Psoas muscle (tissue), 8 donors: ENCODE measurements around the gene POU2AF1. TPM values are rescaled to one million over a fixed set of nuclear protein-coding genes. Genes with fewer than 3 reads are reported as not detected.

ENCODE experiments used
- ATAC-seq, 4 donors: fragments of 200-7000 bp; cut with Tn5 transposase; one replicate each; pipeline ENCODE4 v1.9.1; 2020; ENCODE audit warnings: moderate library complexity in 3 of 4, mild to moderate bottlenecking in 2 of 4
- DNase-seq, 2 donors: peaks; one replicate each; pipeline ENCODE4 v3.0.0-alpha.2; 2020
- H3K27ac ChIP-seq: fragments of 200-600 bp; one replicate; pipeline ENCODE4 v1.8.0; 2022
- H3K27me3 ChIP-seq, 3 donors: fragments of 200-600 bp in 1 of 3; one replicate each; pipeline versions ENCODE4 v1.6.1 to v1.8.0; 2013 to 2022; ENCODE audit warnings: low read length in 2 of 3, mild to moderate bottlenecking in 2 of 3, moderate library complexity in 1 of 3; ENCODE audit not compliant: insufficient read depth in 3 of 3
- H3K36me3 ChIP-seq, 2 donors: fragments of 200-600 bp in 1 of 2; one replicate each; pipeline versions ENCODE4 v1.6.1 to v1.8.0; 2013 to 2022; ENCODE audit warnings: low read depth in 1 of 2, mild to moderate bottlenecking in 1 of 2, moderate library complexity in 1 of 2; ENCODE audit not compliant: insufficient read depth in 1 of 2
- H3K4me1 ChIP-seq: fragments of 200-600 bp; one replicate; pipeline ENCODE4 v1.8.0; 2022
- H3K4me3 ChIP-seq: fragments of 200-600 bp; one replicate; pipeline ENCODE4 v1.8.0; 2022; ENCODE audit warnings: mild to moderate bottlenecking
- H3K9me3 ChIP-seq: fragments of 200-600 bp; one replicate; pipeline ENCODE4 v1.8.0; 2022
- WGBS, 3 donors: extraction: QIAGEN DNeasy Blood & Tissue Kit; methylation state at CpG; one replicate each; pipeline versions ENCODE4 v1.1.6 to v1.1.7; 2013; 5-methylcytosine and 5-hydroxymethylcytosine counted together
- intact Hi-C, 2 donors: fragments of 100-400 bp; cut with DNase I; formaldehyde crosslinking; loops; one replicate each; pipeline versions ENCODE4 v1.11.0 to v1.14.2; 2022
- polyA plus RNA-seq, 3 donors: library from polyadenylated mRNA; stranded (reverse); fragments of 200-250 nt; gene quantifications; one replicate each; pipeline ENCODE4 v1.2.3, GENCODE V29; 2013
- total RNA-seq, 4 donors: library from RNA; stranded (reverse); fragmentation: NEBNext Ultra II Directional in 2 of 4; extraction: Animal tissue kit (Norgen Biotek cat#: 25700) in 2 of 4; gene quantifications; one replicate each; pipeline versions ENCODE4 v1.2.1 to v1.2.4, GENCODE V29; 2021 to 2023
- TF ChIP-seq, protein P1 (sequence below): fragments of 200-600 bp; IDR thresholded peaks from one replicate; pipeline ENCODE4 v1.8.0; 2022; ENCODE audit warnings: antibody characterized with exemption
- donor health status: healthy with polysubstance abuse.
- donor health status: DM: no; HTN: no; CAD: no; lungs with moderate emphysema.
- donor health status: Bipolar disorder and iron deficiency.
- donor health status: healthy.
- donor health status: DM: yes; HTN: yes; CAD: no.
- donor health status: DM: no; HTN: no; CAD: no.
- donor health status: DM: no; HTN: no; CAD: no.
- donor health status: DM: yes; HTN: yes; CAD: no.

POU2AF1 gene
- total and polyA plus RNA-seq, 7 donors, result 0.01 to 0.25 (median 0.13) TPM; not detected in 3

DNA sequence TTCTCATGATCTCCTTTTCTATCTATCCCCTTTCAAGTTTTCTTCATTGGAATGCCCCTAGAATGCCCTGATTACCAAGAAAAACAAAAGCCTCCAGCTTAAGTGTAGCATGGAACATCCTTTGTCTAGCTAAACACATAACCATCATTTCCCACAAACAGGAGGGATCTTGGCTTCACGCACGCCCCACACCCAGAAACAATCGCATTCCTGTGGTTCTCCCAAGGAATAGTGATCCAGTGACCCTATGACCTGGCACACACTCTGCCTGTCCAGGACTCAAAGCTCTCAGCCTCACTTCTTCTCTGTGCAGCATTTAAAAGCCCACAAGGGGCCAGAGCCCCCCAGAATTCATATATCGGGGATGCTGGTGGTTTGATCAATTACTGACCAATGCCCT, 9.3 kb upstream of the POU2AF1 start:
- WGBS, 3 donors, result 93 to 99% (median 95%) methylated on average over 4 of the region's 4 CpGs
- Histone ChIP-seq H3K4me1 (peaks cover 4% of the 10 kb centered on the region), H3K27me3 (no peaks in the 10 kb centered on the region), H3K9me3 (peaks cover 3% of the 10 kb centered on the region), H3K36me3 (no peaks in the 10 kb centered on the region), H3K27ac (no peak overlapping the region), H3K4me3 (no peak overlapping the region)
- TF ChIP-seq, protein P1, sequence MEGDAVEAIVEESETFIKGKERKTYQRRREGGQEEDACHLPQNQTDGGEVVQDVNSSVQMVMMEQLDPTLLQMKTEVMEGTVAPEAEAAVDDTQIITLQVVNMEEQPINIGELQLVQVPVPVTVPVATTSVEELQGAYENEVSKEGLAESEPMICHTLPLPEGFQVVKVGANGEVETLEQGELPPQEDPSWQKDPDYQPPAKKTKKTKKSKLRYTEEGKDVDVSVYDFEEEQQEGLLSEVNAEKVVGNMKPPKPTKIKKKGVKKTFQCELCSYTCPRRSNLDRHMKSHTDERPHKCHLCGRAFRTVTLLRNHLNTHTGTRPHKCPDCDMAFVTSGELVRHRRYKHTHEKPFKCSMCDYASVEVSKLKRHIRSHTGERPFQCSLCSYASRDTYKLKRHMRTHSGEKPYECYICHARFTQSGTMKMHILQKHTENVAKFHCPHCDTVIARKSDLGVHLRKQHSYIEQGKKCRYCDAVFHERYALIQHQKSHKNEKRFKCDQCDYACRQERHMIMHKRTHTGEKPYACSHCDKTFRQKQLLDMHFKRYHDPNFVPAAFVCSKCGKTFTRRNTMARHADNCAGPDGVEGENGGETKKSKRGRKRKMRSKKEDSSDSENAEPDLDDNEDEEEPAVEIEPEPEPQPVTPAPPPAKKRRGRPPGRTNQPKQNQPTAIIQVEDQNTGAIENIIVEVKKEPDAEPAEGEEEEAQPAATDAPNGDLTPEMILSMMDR, result no peak
- no peak for ATAC-seq
- intact Hi-C loops, result no loop called here
- DNase-seq, result no peak

DNA sequence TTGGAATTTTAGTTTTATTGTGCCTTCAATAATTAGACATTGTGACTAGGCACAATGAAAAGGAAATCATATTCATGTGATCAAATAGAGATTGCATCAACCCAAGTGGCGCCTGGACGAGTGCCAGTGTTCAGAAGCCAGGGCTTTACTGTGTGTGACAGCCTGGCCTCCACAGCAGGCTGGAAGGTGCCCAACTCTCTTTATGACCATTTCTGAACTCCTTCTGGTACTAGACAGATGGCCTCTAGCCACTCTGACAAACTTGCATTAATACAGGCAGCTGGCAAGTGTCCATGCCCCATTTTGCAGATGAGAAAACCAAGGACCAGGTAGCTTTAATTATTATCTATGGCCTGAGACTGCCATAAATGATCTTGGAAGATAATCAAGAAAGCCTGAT, 8.3 kb upstream of the POU2AF1 start:
- Histone ChIP-seq H3K9me3 (peaks cover 3% of the 10 kb centered on the region), H3K4me1 (peaks cover 4% of the 10 kb centered on the region), H3K27ac (no peak overlapping the region), H3K4me3 (no peak overlapping the region), H3K27me3 (no peaks in the 10 kb centered on the region), H3K36me3 (no peaks in the 10 kb centered on the region)
- TF ChIP-seq, protein P1, result no peak
- DNase-seq (peak; percentile 21 to 56), ATAC-seq (no peak)
- intact Hi-C loops, result no loop called here
- WGBS, 3 donors, result 68 to 79% (median 70%) methylated on average over 2 of the region's 2 CpGs

DNA sequence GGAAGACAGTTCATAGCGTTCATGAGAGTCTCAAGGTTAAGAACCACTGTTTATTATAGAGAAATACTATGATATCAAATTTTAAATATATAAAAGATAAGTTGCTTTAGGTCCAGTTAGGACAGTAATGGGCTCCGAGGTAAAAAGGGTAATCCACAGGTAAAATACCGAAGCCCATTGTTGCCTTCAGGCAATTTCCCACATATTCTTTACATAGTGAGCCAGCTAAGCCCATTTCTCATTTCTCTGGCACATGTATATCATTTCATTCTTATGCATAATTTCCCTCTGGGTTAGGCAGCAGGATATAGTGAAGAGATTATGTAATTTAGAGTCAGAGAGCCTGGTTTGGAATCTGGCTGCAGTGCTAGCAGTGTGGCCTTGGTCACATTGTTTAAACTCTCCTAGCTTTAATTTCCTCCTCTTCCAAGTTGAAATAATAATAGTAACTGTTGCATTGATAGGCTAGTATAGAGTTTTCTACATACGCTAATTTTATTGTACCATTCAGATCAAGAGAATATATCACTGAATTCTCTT, 7.6 kb upstream of the POU2AF1 start:
- TF ChIP-seq, protein P1, result no peak
- H3K4me1 ChIP-seq, result peaks cover 4% of the 10 kb centered on the region
- WGBS, 3 donors, result 97 to 99% (median 98%) methylated on average over 4 of the region's 4 CpGs
- no peak overlapping the region for H3K27ac ChIP-seq
- no peak for ATAC-seq
- H3K36me3 ChIP-seq, result no peaks in the 10 kb centered on the region
- no peak overlapping the region for H3K4me3 ChIP-seq
- intact Hi-C loops, result no loop called here
- no peaks in the 10 kb centered on the region for H3K27me3 ChIP-seq
- H3K9me3 ChIP-seq, result peaks cover 3% of the 10 kb centered on the region
- DNase-seq, result no peak

- peaks cover 0 to 3% (median 0%) of the 10 kb centered on the region in 3 donors for H3K27me3 ChIP-seq
- no peak overlapping the region for H3K27ac ChIP-seq
- H3K4me3 ChIP-seq, result no peak overlapping the region
- no peak for ATAC-seq
- intact Hi-C loops, result no loop called here
- WGBS, 3 donors, result 97 to 100% (median 98%) methylated on average over 1 of the region's 1 CpG
- no peak for DNase-seq
- H3K36me3 ChIP-seq, result no peaks in the 10 kb centered on the region
- peaks cover 3% of the 10 kb centered on the region for H3K9me3 ChIP-seq
- H3K4me1 ChIP-seq, result no peaks in the 10 kb centered on the region
- TF ChIP-seq, protein P1, result no peak
These were observed 5.4 kb upstream of the POU2AF1 start for GRCh38 chr11:111384494-111384893.

GRCh38 chr11:111382451-111382850, 3.4 kb upstream of the POU2AF1 start:
- DNase-seq (no peak), ATAC-seq (no peak)
- intact Hi-C loops, result no loop called here
- Histone ChIP-seq H3K4me3 (no peak overlapping the region), H3K9me3 (peaks cover 3% of the 10 kb centered on the region), H3K4me1 (no peaks in the 10 kb centered on the region), H3K27ac (no peak overlapping the region), H3K27me3 (peaks cover 0 to 3% (median 0%) of the 10 kb centered on the region in 3 donors), H3K36me3 (no peaks in the 10 kb centered on the region)
- TF ChIP-seq, protein P1, result no peak
- WGBS, 3 donors, result 93 to 95% (median 95%) methylated on average over 2 of the region's 2 CpGs
